Vagina (tissue), 2 donors: ENCODE results near the gene WDR11. TPM values are rescaled to one million over a fixed set of nuclear protein-coding genes. Genes with fewer than 3 reads are reported as not detected.

Experiments
- DNase-seq, 2 donors: peaks; one replicate each; pipeline ENCODE4 v3.0.0-alpha.2; 2017; ENCODE audit errors: extremely low spot score in 2 of 2
- H3K27ac ChIP-seq: fragments of 200-600 bp; sonication (generic); one replicate; pipeline ENCODE4 v1.5.1; 2019
- H3K27me3 ChIP-seq: fragments of 200-600 bp; sonication (generic); one replicate; pipeline ENCODE4 v1.5.1; 2019
- H3K36me3 ChIP-seq, 2 donors: fragments of 200-600 bp; sonication (generic); one replicate each; pipeline ENCODE4 v1.5.1; 2017 to 2019
- H3K4me1 ChIP-seq: fragments of 200-600 bp; sonication (generic); one replicate; pipeline ENCODE4 v1.5.1; 2019
- H3K4me3 ChIP-seq, 2 donors: fragments of 200-600 bp; sonication (generic); 1 replicate in 1 of 2; 2 replicates in 1 of 2; pipeline ENCODE4 v1.5.1; 2016 to 2019
- H3K9me3 ChIP-seq: fragments of 200-600 bp; sonication (generic); one replicate; pipeline ENCODE4 v1.5.1; 2019
- CTCF ChIP-seq, 3 experiments: fragments of 450-650 bp in 2 of 3; fragments of 200-600 bp in 1 of 3; sonication (generic) in 1 of 3; IDR thresholded peaks; one replicate each; pipeline ENCODE4 v1.5.1; 2017 to 2019; ENCODE audit warnings: antibody characterized with exemption in 3 of 3, mild to moderate bottlenecking in 2 of 3, moderate library complexity in 2 of 3
- POLR2A ChIP-seq, 2 donors: fragments of 450-650 bp; IDR thresholded peaks; one replicate each; pipeline ENCODE4 v1.6.1; 2017; ENCODE audit warnings: antibody characterized with exemption in 2 of 2, mild to moderate bottlenecking in 2 of 2, moderate library complexity in 2 of 2
- POLR2AphosphoS5 ChIP-seq, 2 donors: sonication (generic); formaldehyde crosslinking; IDR thresholded peaks; one replicate each; pipeline ENCODE4 v1.9.0; 2017; ENCODE audit warnings: antibody characterized with exemption in 2 of 2, mild to moderate bottlenecking in 2 of 2, low read depth in 1 of 2; ENCODE audit not compliant: insufficient read depth in 1 of 2
- intact Hi-C: fragments of 100-400 bp; cut with DNase I; formaldehyde crosslinking; loops from one replicate; pipeline ENCODE4 v1.15.1; 2023
- total RNA-seq: library from RNA; depleted of rRNA; stranded (reverse); fragments of >200 nt; gene quantifications from one replicate; pipeline ENCODE4 v1.2.3, GENCODE V29; 2016

Gene WDR11
- total RNA-seq, 1 donor from 2014 or later = 60.6 TPM

GRCh38 chr10:120823266-120823665, 27.9 kb upstream of the WDR11 start:
- Histone ChIP-seq H3K36me3 (no peaks in the 10 kb centered on the region), H3K4me3 (no peak overlapping the region), H3K27ac (no peak overlapping the region), H3K4me1 (no peaks in the 10 kb centered on the region), H3K9me3 (no peaks in the 10 kb centered on the region), H3K27me3 (no peaks in the 10 kb centered on the region)
- no peak for DNase-seq
- TF ChIP-seq POLR2AphosphoS5 (IDR thresholded peaks at IDR 0.05; ENCODE audit: insufficient read depth in 1 of 2, low read depth in 1 of 2) (no peak), CTCF (IDR thresholded peaks at IDR 0.05) (no peak), POLR2A (IDR thresholded peaks at IDR 0.05) (no peak)
- intact Hi-C loops = no loop called here

- Histone ChIP-seq H3K9me3 (no peaks in the 10 kb centered on the region), H3K27ac (no peak overlapping the region), H3K27me3 (no peaks in the 10 kb centered on the region), H3K4me3 (no peak overlapping the region), H3K4me1 (no peaks in the 10 kb centered on the region), H3K36me3 (no peaks in the 10 kb centered on the region)
- TF ChIP-seq POLR2AphosphoS5 (IDR thresholded peaks at IDR 0.05; ENCODE audit: insufficient read depth in 1 of 2, low read depth in 1 of 2) = no peak
- no peak for TF ChIP-seq POLR2A (IDR thresholded peaks at IDR 0.05)
- TF ChIP-seq CTCF (IDR thresholded peaks at IDR 0.05) = no peak
- no peak for DNase-seq
- intact Hi-C loops = no loop called here
Measured at GRCh38 chr10:120824881-120825309, 26.3 kb upstream of the WDR11 start.

- DNase-seq = no peak
- intact Hi-C loops = no loop called here
- no peaks in the 10 kb centered on the region for H3K4me1 ChIP-seq
- H3K27me3 ChIP-seq = no peaks in the 10 kb centered on the region
- no peak overlapping the region for H3K4me3 ChIP-seq
- no peaks in the 10 kb centered on the region for H3K36me3 ChIP-seq
- H3K9me3 ChIP-seq = no peaks in the 10 kb centered on the region
- H3K27ac ChIP-seq = no peak overlapping the region
- no peak for TF ChIP-seq POLR2A (IDR thresholded peaks at IDR 0.05)
- no peak for TF ChIP-seq POLR2AphosphoS5 (IDR thresholded peaks at IDR 0.05; ENCODE audit: insufficient read depth in 1 of 2, low read depth in 1 of 2)
- TF ChIP-seq CTCF (IDR thresholded peaks at IDR 0.05) = no peak
Measured at GRCh38 chr10:120825878-120826769, 25.0 kb upstream of the WDR11 start.

- H3K36me3 ChIP-seq = no peaks in the 10 kb centered on the region
- TF ChIP-seq CTCF (IDR thresholded peaks at IDR 0.05) = no peak
- TF ChIP-seq POLR2A (IDR thresholded peaks at IDR 0.05) = no peak
- TF ChIP-seq POLR2AphosphoS5 (IDR thresholded peaks at IDR 0.05; ENCODE audit: insufficient read depth in 1 of 2, low read depth in 1 of 2) = no peak
- no peaks in the 10 kb centered on the region for H3K27me3 ChIP-seq
- no peak for DNase-seq
- H3K27ac ChIP-seq = no peak overlapping the region
- no peaks in the 10 kb centered on the region for H3K4me1 ChIP-seq
- no peak overlapping the region for H3K4me3 ChIP-seq
- no peaks in the 10 kb centered on the region for H3K9me3 ChIP-seq
- intact Hi-C loops = no loop called here
Measured at GRCh38 chr10:120827251-120827875, 23.8 kb upstream of the WDR11 start.
